GM06990 (cell line): ENCODE measurements around the gene SEMA4C.
A peak's percentile ranks its signal among the peaks of the same experiment; 100 is the strongest.

Experiments
- DNase-seq: peaks from one replicate; pipeline ENCODE4 v3.0.0-alpha.2; 2011; ENCODE audit not compliant: insufficient read length; ENCODE audit errors: extremely low read depth
- H3K27me3 ChIP-seq: replicated peaks from 2 replicates; pipeline ENCODE4 v1.6.0; 2011; ENCODE audit warnings: low read length; ENCODE audit not compliant: control insufficient read depth, insufficient read depth
- H3K36me3 ChIP-seq: 2 replicates; pipeline ENCODE4 v1.5.1; 2011; ENCODE audit warnings: low read length; ENCODE audit not compliant: control insufficient read depth, insufficient read depth
- H3K4me3 ChIP-seq: replicated peaks from 2 replicates; pipeline ENCODE4 v1.5.1; 2011; ENCODE audit warnings: low read depth, mild to moderate bottlenecking, control low read depth, low read length
- TF ChIP-seq, protein P1 (sequence below): IDR thresholded peaks from 2 replicates; pipeline ENCODE4 v1.5.1; 2011; ENCODE audit warnings: low read length, control low read depth, mild to moderate bottlenecking, inconsistent platforms; ENCODE audit not compliant: insufficient read depth, poor library complexity, severe bottlenecking

The SEMA4C gene

DNA sequence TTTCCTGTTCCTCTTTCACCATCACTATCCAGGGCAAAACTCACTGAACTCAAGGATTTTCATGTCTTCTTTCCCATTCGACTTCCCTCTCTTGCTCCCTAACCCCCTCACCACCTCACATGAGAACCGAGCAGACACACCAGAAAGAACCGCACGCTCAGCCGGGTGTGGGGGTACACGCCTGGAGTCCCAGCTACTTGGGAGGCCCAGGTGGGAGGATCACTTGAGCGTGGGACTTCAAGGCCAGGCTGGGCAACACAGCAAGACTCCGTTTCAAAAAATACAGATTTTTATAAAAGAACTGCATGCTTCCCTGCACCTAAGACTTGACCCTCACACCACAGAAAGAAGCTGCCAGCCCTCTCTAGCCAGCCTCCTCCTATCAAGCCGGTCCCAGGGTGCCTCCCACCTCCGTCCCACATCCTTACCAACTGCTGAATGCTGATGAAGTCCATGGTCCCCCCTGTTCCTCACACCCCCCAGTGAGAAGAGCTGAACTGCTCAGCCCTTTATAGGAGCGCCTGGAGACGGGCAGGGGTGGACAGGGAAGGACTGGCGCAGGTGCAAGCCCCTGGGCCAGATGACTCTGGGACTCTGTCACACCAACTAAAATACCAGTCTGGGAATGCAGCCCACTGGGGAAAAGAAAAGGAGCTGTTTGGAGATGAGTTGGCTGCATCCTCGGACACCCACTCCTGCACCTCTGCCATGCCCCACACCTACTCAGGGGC, 26.2 kb downstream of the SEMA4C start, which contains the start of gene ANKRD23:
Gene ANKRD23 (minus strand): TSS at position 484 of the 731 bp plus-strand sequence. CDS start 29 bp downstream, at position 455.
- peaks cover 11% of the 10 kb centered on the region for H3K36me3 ChIP-seq
- no peak within 1 kb of the TSS for H3K4me3 ChIP-seq
- H3K27me3 ChIP-seq, result no peaks in the 10 kb centered on the region
- DNase-seq, result no peak
- TF ChIP-seq, protein P1, sequence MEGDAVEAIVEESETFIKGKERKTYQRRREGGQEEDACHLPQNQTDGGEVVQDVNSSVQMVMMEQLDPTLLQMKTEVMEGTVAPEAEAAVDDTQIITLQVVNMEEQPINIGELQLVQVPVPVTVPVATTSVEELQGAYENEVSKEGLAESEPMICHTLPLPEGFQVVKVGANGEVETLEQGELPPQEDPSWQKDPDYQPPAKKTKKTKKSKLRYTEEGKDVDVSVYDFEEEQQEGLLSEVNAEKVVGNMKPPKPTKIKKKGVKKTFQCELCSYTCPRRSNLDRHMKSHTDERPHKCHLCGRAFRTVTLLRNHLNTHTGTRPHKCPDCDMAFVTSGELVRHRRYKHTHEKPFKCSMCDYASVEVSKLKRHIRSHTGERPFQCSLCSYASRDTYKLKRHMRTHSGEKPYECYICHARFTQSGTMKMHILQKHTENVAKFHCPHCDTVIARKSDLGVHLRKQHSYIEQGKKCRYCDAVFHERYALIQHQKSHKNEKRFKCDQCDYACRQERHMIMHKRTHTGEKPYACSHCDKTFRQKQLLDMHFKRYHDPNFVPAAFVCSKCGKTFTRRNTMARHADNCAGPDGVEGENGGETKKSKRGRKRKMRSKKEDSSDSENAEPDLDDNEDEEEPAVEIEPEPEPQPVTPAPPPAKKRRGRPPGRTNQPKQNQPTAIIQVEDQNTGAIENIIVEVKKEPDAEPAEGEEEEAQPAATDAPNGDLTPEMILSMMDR, result no peak

DNA sequence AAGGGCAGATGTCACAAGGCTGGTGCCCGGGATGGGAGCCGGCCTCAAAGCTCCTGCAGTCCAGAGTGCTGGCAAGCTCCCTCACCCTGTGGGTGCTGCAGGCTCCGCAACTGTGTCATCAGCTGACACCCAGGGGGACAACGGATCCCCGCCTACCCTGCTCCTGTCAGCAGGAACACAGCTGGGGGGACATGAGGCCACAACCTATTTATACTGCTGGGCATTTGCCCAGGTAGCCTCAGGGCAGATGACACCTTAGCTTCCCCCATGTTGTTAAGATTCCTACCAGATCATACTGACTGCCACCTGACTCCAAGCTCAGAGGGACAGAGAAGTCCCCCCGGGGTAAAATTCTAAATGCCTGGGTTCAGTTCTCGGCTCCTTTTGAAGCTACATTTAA, 27.3 kb downstream of the SEMA4C start:
- H3K36me3 ChIP-seq, result peaks cover 8% of the 10 kb centered on the region
- H3K27me3 ChIP-seq, result no peaks in the 10 kb centered on the region
- DNase-seq, result no peak
- TF ChIP-seq, protein P1, result no peak
- no peak overlapping the region for H3K4me3 ChIP-seq

DNA sequence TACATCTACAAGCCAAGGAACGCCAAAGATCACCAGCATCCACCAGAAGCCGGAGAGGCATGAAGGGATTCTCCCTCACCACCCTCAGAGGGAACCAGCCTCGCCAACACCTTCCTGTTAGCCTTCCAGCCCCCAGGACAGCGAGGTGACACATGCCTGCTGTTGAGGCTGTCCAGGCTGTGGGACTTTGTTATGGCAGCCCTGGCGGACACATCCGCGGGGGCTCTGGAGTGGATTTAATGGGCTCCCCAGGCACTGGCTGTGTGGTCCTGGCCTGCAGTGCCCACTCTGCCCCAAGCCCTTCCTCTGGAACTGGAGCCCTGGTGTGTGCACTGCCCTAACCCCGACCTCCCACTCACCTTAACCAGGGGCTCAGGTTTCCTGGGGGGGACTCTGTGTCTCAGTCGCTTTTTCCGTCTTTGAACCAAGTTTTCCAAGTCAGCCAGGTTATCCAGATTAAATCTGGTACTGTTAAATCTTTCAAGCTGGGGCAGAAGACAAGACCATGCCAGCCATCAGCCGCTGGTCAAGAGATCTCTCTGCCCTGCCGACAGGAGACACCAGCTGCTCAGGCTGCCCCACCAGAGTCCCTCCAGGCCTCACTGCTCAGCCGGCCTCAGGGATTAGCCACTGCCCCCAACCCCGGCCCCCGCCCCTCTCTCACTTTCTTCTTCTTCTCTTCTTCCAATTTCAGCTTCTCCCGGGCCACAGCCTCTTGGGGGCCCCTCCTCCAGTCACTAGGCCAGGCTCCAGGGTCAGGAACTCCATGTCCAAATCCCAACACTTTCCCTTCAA, 28.0 kb downstream of the SEMA4C start:
- H3K4me3 ChIP-seq, result no peak overlapping the region
- H3K36me3 ChIP-seq, result peaks cover 7% of the 10 kb centered on the region
- H3K27me3 ChIP-seq, result no peaks in the 10 kb centered on the region
- no peak for DNase-seq
- TF ChIP-seq, protein P1, result no peak

GRCh38 chr2:96839875-96840850, 29.7 kb downstream of the SEMA4C start:
- peaks cover 5% of the 10 kb centered on the region for H3K36me3 ChIP-seq
- DNase-seq, result no peak
- H3K4me3 ChIP-seq, result no peak overlapping the region
- TF ChIP-seq, protein P1, result no peak
- no peaks in the 10 kb centered on the region for H3K27me3 ChIP-seq

DNA sequence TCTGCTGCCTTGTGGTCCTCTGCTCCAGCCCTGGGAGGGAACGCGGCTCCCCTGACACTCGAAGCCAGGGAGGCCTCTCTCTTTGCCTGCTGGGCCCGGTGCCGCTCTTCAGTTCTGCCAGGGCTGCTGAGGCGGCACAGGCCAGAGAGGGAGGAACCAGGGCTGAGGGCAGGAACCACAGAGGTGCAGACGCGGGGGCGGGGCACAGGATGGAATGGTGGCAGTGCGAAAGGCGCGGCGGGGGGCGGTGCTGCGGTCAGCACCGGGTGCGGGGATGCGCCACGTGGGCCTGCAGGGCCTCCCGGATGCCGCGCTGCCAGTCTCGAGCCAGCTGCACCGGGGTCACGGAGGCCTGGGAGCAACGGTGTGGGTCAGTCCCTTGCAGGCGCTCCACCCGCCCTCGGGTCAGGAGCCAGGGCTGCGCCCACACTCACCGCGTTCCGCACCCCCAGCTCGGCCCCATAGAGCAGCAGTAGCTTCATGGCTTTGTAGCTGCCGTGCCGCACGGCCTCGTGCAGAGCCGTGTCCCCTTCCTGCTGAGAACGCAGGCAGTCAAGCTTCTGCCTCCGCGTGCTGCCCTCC, 30.5 kb downstream of the SEMA4C start:
- TF ChIP-seq, protein P1, result no peak
- no peaks in the 10 kb centered on the region for H3K27me3 ChIP-seq
- no peak overlapping the region for H3K4me3 ChIP-seq
- DNase-seq, result peak; percentile 77
- H3K36me3 ChIP-seq, result peaks cover 5% of the 10 kb centered on the region
